Measurements from ENCODE around the gene GSTT2B. TPM values are rescaled to one million over a fixed set of nuclear protein-coding genes. Genes with fewer than 3 reads are reported as not detected.
A peak's percentile ranks its signal among the peaks of the same experiment; 100 is the strongest.

Gene GSTT2B
- total RNA-seq, 2 donors from 2014 or later = 3.9 to 16.2 TPM

DNA sequence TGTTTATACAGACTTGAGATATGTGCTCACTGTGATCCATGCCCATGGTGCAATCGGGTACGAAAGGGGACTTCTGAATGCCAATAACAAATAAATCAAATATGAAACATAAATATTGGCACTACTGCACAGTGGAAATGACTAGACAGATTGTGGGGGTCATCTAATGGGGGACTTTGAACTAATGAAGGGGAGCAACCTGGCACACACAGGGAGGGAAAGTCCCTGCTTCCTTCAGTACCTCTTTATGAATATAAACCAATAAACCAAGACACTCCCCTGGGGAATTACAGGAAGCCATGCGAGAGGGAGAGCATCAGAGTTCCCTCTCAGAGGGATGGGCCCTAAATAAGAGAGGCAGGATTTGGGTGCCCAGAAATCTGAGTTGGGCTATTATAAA is 45.7 kb downstream of the GSTT2B start:
- no peak for DNase-seq (ENCODE audit: low spot score)
- TF ChIP-seq POLR2A (IDR thresholded peaks at IDR 0.05) (no peak), POLR2AphosphoS5 (IDR thresholded peaks at IDR 0.05) (no peak)
- TF ChIP-seq, protein P1, sequence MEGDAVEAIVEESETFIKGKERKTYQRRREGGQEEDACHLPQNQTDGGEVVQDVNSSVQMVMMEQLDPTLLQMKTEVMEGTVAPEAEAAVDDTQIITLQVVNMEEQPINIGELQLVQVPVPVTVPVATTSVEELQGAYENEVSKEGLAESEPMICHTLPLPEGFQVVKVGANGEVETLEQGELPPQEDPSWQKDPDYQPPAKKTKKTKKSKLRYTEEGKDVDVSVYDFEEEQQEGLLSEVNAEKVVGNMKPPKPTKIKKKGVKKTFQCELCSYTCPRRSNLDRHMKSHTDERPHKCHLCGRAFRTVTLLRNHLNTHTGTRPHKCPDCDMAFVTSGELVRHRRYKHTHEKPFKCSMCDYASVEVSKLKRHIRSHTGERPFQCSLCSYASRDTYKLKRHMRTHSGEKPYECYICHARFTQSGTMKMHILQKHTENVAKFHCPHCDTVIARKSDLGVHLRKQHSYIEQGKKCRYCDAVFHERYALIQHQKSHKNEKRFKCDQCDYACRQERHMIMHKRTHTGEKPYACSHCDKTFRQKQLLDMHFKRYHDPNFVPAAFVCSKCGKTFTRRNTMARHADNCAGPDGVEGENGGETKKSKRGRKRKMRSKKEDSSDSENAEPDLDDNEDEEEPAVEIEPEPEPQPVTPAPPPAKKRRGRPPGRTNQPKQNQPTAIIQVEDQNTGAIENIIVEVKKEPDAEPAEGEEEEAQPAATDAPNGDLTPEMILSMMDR (IDR thresholded peaks at IDR 0.05) = no peak
- Histone ChIP-seq H3K9me3 (no peaks in the 10 kb centered on the region), H3K27me3 (replicated peaks; ENCODE audit: insufficient read depth) (no peaks in the 10 kb centered on the region), H3K4me1 (replicated peaks) (no peaks in the 10 kb centered on the region), H3K27ac (no peak overlapping the region), H3K4me3 (no peak overlapping the region), H3K36me3 (no peaks in the 10 kb centered on the region)
- 81% methylated on average over 3 of the region's 3 CpGs for WGBS
- intact Hi-C loops (cut with DNase I) = no loop called here

DNA sequence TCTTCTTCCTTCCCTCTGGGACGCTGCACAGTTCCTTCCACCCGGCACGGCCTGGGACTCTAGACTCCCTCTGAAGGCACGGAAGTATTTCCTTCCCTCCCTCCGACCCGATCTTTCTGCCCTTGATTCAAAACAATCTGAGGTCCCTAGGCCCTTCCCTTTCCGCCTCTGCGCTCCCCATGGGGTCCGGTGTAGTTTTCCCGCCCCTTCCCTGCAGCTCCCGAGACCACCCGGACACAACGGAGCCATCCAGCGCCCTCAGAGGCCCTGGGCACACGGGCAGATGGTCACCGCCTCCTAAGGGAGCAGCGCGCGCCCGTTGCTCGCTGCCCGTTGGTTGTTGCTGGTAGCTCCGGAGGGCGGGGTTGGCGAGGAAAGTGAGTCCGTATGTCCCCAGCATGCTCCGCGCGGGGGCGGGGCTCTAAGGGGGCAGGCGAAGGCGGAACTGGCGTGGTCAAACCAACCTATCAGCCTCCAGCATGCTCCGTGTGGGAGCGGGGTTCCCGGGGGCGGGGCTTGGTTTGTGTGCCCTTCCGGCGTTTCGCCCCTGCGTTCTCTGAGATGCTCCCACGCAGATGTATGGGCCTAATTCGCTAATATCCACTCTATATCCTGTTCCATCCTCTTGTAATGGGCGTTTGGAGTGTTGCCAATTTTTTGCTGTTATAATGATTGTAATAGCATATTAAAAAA is 47.2 kb downstream of the GSTT2B start:
- peak; percentile 99 for DNase-seq (ENCODE audit: low spot score)
- H3K27me3 ChIP-seq (replicated peaks; ENCODE audit: insufficient read depth) = no peaks in the 10 kb centered on the region
- H3K4me3 ChIP-seq = peak overlapping the region; percentile 43 to 50
- no peaks in the 10 kb centered on the region for H3K9me3 ChIP-seq
- intact Hi-C loops (cut with DNase I) = no loop called here
- no peaks in the 10 kb centered on the region for H3K4me1 ChIP-seq (replicated peaks)
- peak overlapping the region; percentile 88 for H3K27ac ChIP-seq
- WGBS = under 1% methylated on average over 44 of the region's 44 CpGs
- no peaks in the 10 kb centered on the region for H3K36me3 ChIP-seq
- TF ChIP-seq, protein P1 (IDR thresholded peaks at IDR 0.05) = no peak
- TF ChIP-seq POLR2A (IDR thresholded peaks at IDR 0.05) (peak; percentile 87), POLR2AphosphoS5 (IDR thresholded peaks at IDR 0.05) (peak; percentile 99)

DNA sequence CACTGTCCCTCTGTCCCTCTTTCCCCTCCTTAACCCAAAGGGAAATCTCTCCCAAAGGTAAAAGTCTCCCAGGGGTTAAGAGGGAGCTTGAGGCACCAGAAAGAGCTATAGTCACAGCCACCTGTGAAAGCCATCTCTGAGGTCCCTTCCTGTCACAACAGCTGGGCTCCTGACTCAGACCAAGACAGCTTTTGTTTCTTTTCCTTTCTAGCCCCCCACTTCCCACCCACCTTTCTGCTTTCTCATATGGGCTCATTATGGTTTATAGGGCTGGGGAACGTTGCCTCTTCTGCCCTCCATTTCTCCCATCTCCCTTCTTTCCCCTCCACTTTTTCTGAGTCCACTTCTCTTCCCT is 47.7 kb downstream of the GSTT2B start:
- intact Hi-C loops (cut with DNase I) = no loop called here
- no peaks in the 10 kb centered on the region for H3K9me3 ChIP-seq
- no peaks in the 10 kb centered on the region for H3K4me1 ChIP-seq (replicated peaks)
- no peaks in the 10 kb centered on the region for H3K27me3 ChIP-seq (replicated peaks; ENCODE audit: insufficient read depth)
- peak overlapping the region; percentile 43 to 50 for H3K4me3 ChIP-seq
- WGBS = 0% methylated on average over 1 of the region's 1 CpG
- TF ChIP-seq POLR2AphosphoS5 (IDR thresholded peaks at IDR 0.05) (no peak), POLR2A (IDR thresholded peaks at IDR 0.05) (no peak)
- TF ChIP-seq, protein P1 (IDR thresholded peaks at IDR 0.05) = no peak
- no peak for DNase-seq (ENCODE audit: low spot score)
- H3K27ac ChIP-seq = peak overlapping the region; percentile 88
- H3K36me3 ChIP-seq = no peaks in the 10 kb centered on the region

DNA sequence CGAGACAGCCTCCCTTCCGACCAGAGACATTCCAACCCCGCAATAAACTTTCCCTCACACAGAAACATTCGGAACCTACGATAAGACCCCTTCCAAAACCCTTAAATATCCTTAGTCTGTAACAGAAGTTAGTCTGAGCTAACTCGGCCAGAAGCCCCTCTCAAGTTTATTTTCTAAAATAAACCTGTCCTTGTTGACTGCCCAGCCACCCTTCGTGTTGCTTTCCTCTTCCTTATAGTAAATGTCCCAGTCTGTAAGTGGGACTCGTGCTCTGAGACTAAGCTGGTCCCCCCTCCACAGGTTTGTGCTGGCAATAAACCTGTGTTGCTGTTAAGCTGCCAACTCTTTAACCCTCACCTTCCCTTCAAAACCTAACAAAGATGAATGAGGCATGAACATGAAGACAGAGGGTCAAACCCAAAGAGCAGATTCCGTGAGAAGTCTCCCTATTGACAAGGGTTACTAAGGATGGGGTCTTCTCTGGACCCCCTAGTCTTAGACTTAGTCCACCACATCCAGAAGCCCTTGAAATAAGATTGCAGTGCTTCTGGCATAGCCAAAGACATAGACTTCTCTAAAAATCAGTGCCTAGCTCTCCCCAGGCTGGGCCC is 48.6 kb downstream of the GSTT2B start:
- no peak for DNase-seq (ENCODE audit: low spot score)
- TF ChIP-seq, protein P1 (IDR thresholded peaks at IDR 0.05) = no peak
- TF ChIP-seq POLR2AphosphoS5 (IDR thresholded peaks at IDR 0.05) (no peak), POLR2A (IDR thresholded peaks at IDR 0.05) (no peak)
- Histone ChIP-seq H3K27me3 (replicated peaks; ENCODE audit: insufficient read depth) (no peaks in the 10 kb centered on the region), H3K4me3 (no peak overlapping the region), H3K9me3 (no peaks in the 10 kb centered on the region), H3K27ac (no peak overlapping the region), H3K4me1 (replicated peaks) (no peaks in the 10 kb centered on the region), H3K36me3 (no peaks in the 10 kb centered on the region)
- intact Hi-C loops (cut with DNase I) = no loop called here
- WGBS = 79% methylated on average over 9 of the region's 9 CpGs
